KMS-11 (cell line): ENCODE measurements around the gene PLEKHM3.

ENCODE experiments used
- H2AFZ ChIP-seq: fragments of 200-600 bp; sonication (generic); 2 replicates; pipeline ENCODE4 v1.6.1; 2016; ENCODE audit warnings: antibody characterized with exemption, mixed run types, low read depth
- H3K27ac ChIP-seq: fragments of 200-600 bp; sonication (generic); 2 replicates; pipeline ENCODE4 v1.6.1; 2016; ENCODE audit warnings: mild to moderate bottlenecking, mixed run types
- H3K27me3 ChIP-seq: fragments of 200-600 bp; sonication (generic); 2 replicates; pipeline ENCODE4 v1.6.1; 2017; ENCODE audit warnings: mild to moderate bottlenecking, low read depth, mixed run types, moderate library complexity; ENCODE audit not compliant: insufficient read depth
- H3K36me3 ChIP-seq: fragments of 200-600 bp; sonication (generic); 2 replicates; pipeline ENCODE4 v1.6.1; 2017; ENCODE audit warnings: mild to moderate bottlenecking, mixed run types; ENCODE audit not compliant: insufficient read depth
- H3K4me1 ChIP-seq: fragments of 200-600 bp; sonication (generic); 2 replicates; pipeline ENCODE4 v1.6.1; 2016; ENCODE audit warnings: mild to moderate bottlenecking, low read depth, mixed run types; ENCODE audit not compliant: poor library complexity, severe bottlenecking
- H3K4me2 ChIP-seq: fragments of 200-600 bp; sonication (generic); 2 replicates; pipeline ENCODE4 v1.7.0; 2016; ENCODE audit warnings: mild to moderate bottlenecking, mixed run types
- H3K4me3 ChIP-seq: fragments of 200-600 bp; sonication (generic); IDR thresholded peaks from 2 replicates; pipeline ENCODE4 v1.6.1; 2017; ENCODE audit warnings: low read depth, low read length, mixed read lengths; ENCODE audit not compliant: insufficient read depth
- H3K79me2 ChIP-seq: fragments of 200-600 bp; sonication (generic); 2 replicates; pipeline ENCODE4 v1.6.1; 2016; ENCODE audit warnings: low read depth, mixed run types; ENCODE audit not compliant: insufficient read depth
- H3K9ac ChIP-seq: fragments of 200-600 bp; sonication (generic); 2 replicates; pipeline ENCODE4 v1.6.1; 2016; ENCODE audit warnings: mild to moderate bottlenecking, mixed run types
- H4K20me1 ChIP-seq: fragments of 200-600 bp; sonication (generic); 2 replicates; pipeline ENCODE4 v1.6.1; 2016; ENCODE audit warnings: mild to moderate bottlenecking, mixed run types; ENCODE audit not compliant: insufficient read depth
- CTCF ChIP-seq: fragments of 200-600 bp; sonication (generic); conservative IDR thresholded peaks from 2 replicates; pipeline ENCODE4 v1.6.1; 2017; ENCODE audit warnings: low read depth, mild to moderate bottlenecking, antibody characterized with exemption, low read length, moderate library complexity, mixed read lengths

Gene PLEKHM3

GRCh38 chr2:207787017-207787416 is 238.3 kb downstream of the PLEKHM3 start:
- no peaks in the 10 kb centered on the region for H4K20me1 ChIP-seq
- H3K4me2 ChIP-seq, result no peak overlapping the region
- H3K9ac ChIP-seq, result no peak overlapping the region
- H3K4me3 ChIP-seq, result no peak overlapping the region
- no peak for TF ChIP-seq CTCF
- H3K36me3 ChIP-seq, result no peaks in the 10 kb centered on the region
- H3K79me2 ChIP-seq, result no peaks in the 10 kb centered on the region
- H2AFZ ChIP-seq, result no peak overlapping the region
- H3K4me1 ChIP-seq, result no peaks in the 10 kb centered on the region
- no peak overlapping the region for H3K27ac ChIP-seq
- no peaks in the 10 kb centered on the region for H3K27me3 ChIP-seq

DNA sequence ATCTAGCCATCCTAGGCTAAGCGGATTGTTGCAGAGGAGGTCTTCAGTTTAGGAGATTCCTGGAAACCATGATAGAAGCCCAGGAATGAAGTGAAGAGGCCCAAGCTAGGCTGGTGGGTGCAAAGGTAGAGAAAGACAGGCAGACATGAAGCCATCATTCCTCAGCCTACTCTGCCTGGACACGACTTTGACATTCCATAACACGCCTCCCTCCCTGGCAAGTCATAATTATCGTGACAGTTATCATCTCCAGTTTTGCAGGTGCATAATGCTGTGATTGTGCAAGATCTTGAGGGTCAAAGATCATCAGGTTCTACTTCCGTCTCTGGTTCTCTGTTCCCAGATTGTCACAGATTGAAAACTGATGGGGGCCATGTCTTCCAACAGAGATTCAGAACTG is 240.4 kb downstream of the PLEKHM3 start:
- Histone ChIP-seq H3K36me3 (no peaks in the 10 kb centered on the region), H2AFZ (no peak overlapping the region), H3K4me2 (no peak overlapping the region), H3K4me1 (no peaks in the 10 kb centered on the region), H3K4me3 (no peak overlapping the region), H3K27me3 (no peaks in the 10 kb centered on the region), H4K20me1 (no peaks in the 10 kb centered on the region), H3K9ac (no peak overlapping the region), H3K79me2 (no peaks in the 10 kb centered on the region), H3K27ac (no peak overlapping the region)
- no peak for TF ChIP-seq CTCF

DNA sequence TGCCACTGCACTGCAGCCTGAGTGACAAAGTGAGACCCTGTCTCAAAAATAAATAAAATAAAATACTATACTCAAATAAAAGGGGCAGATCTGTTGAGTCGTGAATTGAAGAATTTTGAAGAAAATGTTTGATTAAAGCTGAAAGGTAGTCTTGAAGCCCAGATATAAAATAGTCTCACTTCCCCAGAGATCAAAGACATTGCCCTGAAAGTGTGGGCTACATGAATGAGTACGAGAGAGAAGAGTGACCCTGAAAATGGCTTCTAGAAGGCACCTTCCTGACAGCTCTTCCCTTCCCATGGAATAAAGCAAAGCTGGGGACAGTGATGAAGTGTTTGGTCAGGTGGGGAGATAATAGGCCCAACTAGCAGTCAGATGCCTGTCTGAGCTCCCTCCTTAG is 241.8 kb downstream of the PLEKHM3 start:
- Histone ChIP-seq H2AFZ (no peak overlapping the region), H3K79me2 (no peaks in the 10 kb centered on the region), H3K9ac (no peak overlapping the region), H3K27ac (no peak overlapping the region), H3K27me3 (no peaks in the 10 kb centered on the region), H4K20me1 (no peaks in the 10 kb centered on the region), H3K36me3 (no peaks in the 10 kb centered on the region), H3K4me3 (no peak overlapping the region), H3K4me1 (no peaks in the 10 kb centered on the region), H3K4me2 (no peak overlapping the region)
- TF ChIP-seq CTCF, result no peak

- H3K36me3 ChIP-seq, result no peaks in the 10 kb centered on the region
- no peak overlapping the region for H3K9ac ChIP-seq
- H3K79me2 ChIP-seq, result no peaks in the 10 kb centered on the region
- H3K27me3 ChIP-seq, result no peaks in the 10 kb centered on the region
- no peak overlapping the region for H3K27ac ChIP-seq
- no peaks in the 10 kb centered on the region for H3K4me1 ChIP-seq
- no peak overlapping the region for H3K4me3 ChIP-seq
- no peak overlapping the region for H3K4me2 ChIP-seq
- H2AFZ ChIP-seq, result no peak overlapping the region
- TF ChIP-seq CTCF, result no peak
- no peaks in the 10 kb centered on the region for H4K20me1 ChIP-seq
These were observed 242.9 kb downstream of the PLEKHM3 start for GRCh38 chr2:207782238-207783030.
